SK-N-SH (cell line): Measurements from ENCODE around the gene IL22RA1.

Experiments used
- CHD2 ChIP-seq: fragments of 150-350 bp; IDR thresholded peaks from 2 replicates; pipeline ENCODE4 v1.6.1; 2018; ENCODE audit warnings: low read length; ENCODE audit not compliant: partially characterized antibody
- EP300 ChIP-seq, 2 experiments: IDR thresholded peaks; 2 replicates each; pipeline versions ENCODE4 v1.4.0 to v1.6.1; 2012; ENCODE audit warnings: borderline replicate concordance in 1 of 2, low read depth in 1 of 2, low read length in 1 of 2
- GABPA ChIP-seq: IDR thresholded peaks from 2 replicates; pipeline ENCODE4 v1.4.0; 2012; ENCODE audit warnings: low read depth, mild to moderate bottlenecking
- MXI1 ChIP-seq: IDR thresholded peaks from 2 replicates; pipeline ENCODE4 v1.6.1; 2012; ENCODE audit warnings: mild to moderate bottlenecking, low read depth, low read length, improper control_type of control experiment
- POLR2AphosphoS5 ChIP-seq: IDR thresholded peaks from 2 replicates; pipeline ENCODE4 v1.6.1; 2012; ENCODE audit warnings: low read depth, low read length
- RAD21 ChIP-seq: IDR thresholded peaks from 2 replicates; pipeline ENCODE4 v1.6.1; 2012; ENCODE audit warnings: mild to moderate bottlenecking, low read length
- TAF1 ChIP-seq: IDR thresholded peaks from 2 replicates; pipeline ENCODE4 v1.6.1; 2012; ENCODE audit warnings: low read depth, mild to moderate bottlenecking, low read length, moderate library complexity, borderline replicate concordance
- TEAD4 ChIP-seq: IDR thresholded peaks from 2 replicates; pipeline ENCODE4 v1.4.0; 2012; ENCODE audit warnings: mild to moderate bottlenecking, borderline replicate concordance; ENCODE audit not compliant: insufficient read depth
- TF ChIP-seq, protein P1 (sequence below): fragments of 200-600 bp; sonication (generic); IDR thresholded peaks from 2 replicates; pipeline ENCODE4 v1.6.1; 2017; ENCODE audit warnings: antibody characterized with exemption, mild to moderate bottlenecking, moderate library complexity
- TF ChIP-seq, protein P2 (sequence below): fragments of 150-350 bp; IDR thresholded peaks from 2 replicates; pipeline ENCODE4 v1.6.1; 2017; ENCODE audit warnings: antibody characterized with exemption, low read length, low read depth, borderline replicate concordance
- TF ChIP-seq, protein P3 (sequence below): IDR thresholded peaks from 2 replicates; pipeline ENCODE4 v1.4.0; 2012; ENCODE audit warnings: low read depth, borderline replicate concordance

DNA sequence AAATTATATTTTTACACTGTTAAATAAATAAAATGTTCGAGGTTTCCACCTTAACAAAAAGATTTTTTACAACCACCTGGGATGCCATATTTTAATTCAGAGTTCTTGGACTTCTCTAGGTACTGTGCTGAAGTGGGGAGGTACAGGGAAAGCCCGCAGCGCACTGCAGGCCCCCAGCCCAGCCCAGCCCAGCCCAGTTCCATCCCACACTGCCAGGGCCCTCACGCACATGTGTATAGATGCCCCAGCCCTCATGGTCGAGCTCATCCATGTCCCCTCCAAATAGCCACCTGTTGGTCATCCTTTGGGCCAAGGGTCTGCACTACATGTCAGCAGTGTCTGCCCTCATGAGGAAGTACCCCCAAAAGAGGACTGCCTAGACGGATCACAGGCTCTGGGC lies 19.3 kb downstream of the IL22RA1 start:
- TF ChIP-seq, protein P1, sequence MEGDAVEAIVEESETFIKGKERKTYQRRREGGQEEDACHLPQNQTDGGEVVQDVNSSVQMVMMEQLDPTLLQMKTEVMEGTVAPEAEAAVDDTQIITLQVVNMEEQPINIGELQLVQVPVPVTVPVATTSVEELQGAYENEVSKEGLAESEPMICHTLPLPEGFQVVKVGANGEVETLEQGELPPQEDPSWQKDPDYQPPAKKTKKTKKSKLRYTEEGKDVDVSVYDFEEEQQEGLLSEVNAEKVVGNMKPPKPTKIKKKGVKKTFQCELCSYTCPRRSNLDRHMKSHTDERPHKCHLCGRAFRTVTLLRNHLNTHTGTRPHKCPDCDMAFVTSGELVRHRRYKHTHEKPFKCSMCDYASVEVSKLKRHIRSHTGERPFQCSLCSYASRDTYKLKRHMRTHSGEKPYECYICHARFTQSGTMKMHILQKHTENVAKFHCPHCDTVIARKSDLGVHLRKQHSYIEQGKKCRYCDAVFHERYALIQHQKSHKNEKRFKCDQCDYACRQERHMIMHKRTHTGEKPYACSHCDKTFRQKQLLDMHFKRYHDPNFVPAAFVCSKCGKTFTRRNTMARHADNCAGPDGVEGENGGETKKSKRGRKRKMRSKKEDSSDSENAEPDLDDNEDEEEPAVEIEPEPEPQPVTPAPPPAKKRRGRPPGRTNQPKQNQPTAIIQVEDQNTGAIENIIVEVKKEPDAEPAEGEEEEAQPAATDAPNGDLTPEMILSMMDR = no peak
- TF ChIP-seq MXI1 (no peak), POLR2AphosphoS5 (no peak), TAF1 (no peak), CHD2 (no peak), RAD21 (no peak), EP300 (IDR thresholded peaks at IDR 0.05; ENCODE audit: borderline replicate concordance in 1 of 2, low read depth in 1 of 2, low read length in 1 of 2) (no peak), TEAD4 (no peak), GABPA (no peak)
- TF ChIP-seq, protein P2, sequence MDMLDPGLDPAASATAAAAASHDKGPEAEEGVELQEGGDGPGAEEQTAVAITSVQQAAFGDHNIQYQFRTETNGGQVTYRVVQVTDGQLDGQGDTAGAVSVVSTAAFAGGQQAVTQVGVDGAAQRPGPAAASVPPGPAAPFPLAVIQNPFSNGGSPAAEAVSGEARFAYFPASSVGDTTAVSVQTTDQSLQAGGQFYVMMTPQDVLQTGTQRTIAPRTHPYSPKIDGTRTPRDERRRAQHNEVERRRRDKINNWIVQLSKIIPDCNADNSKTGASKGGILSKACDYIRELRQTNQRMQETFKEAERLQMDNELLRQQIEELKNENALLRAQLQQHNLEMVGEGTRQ = no peak
- TF ChIP-seq, protein P3, sequence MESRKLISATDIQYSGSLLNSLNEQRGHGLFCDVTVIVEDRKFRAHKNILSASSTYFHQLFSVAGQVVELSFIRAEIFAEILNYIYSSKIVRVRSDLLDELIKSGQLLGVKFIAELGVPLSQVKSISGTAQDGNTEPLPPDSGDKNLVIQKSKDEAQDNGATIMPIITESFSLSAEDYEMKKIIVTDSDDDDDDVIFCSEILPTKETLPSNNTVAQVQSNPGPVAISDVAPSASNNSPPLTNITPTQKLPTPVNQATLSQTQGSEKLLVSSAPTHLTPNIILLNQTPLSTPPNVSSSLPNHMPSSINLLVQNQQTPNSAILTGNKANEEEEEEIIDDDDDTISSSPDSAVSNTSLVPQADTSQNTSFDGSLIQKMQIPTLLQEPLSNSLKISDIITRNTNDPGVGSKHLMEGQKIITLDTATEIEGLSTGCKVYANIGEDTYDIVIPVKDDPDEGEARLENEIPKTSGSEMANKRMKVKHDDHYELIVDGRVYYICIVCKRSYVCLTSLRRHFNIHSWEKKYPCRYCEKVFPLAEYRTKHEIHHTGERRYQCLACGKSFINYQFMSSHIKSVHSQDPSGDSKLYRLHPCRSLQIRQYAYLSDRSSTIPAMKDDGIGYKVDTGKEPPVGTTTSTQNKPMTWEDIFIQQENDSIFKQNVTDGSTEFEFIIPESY = no peak
